Colonic mucosa (tissue), 4 donors: Measurements from ENCODE around the gene SPOCK2. TPM values are rescaled to one million over a fixed set of nuclear protein-coding genes. Genes with fewer than 3 reads are reported as not detected.
A peak's percentile ranks its signal among the peaks of the same experiment; 100 is the strongest.

ENCODE experiments used
- DNase-seq: peaks from one replicate; pipeline ENCODE4 v3.0.0-alpha.2; 2020
- H3K27ac ChIP-seq: fragments of 200-600 bp; one replicate; pipeline ENCODE4 v1.8.0; 2021
- H3K27me3 ChIP-seq: fragments of 200-600 bp; one replicate; pipeline ENCODE4 v1.8.0; 2021
- H3K36me3 ChIP-seq: fragments of 200-600 bp; one replicate; pipeline ENCODE4 v1.8.0; 2021
- H3K4me1 ChIP-seq: fragments of 200-600 bp; one replicate; pipeline ENCODE4 v1.8.0; 2021; ENCODE audit warnings: mild to moderate bottlenecking
- H3K4me3 ChIP-seq: fragments of 200-600 bp; one replicate; pipeline ENCODE4 v1.8.0; 2021
- H3K9ac ChIP-seq, 2 donors: one replicate each; pipeline ENCODE4 v1.7.0; 2013; ENCODE audit warnings: control low read depth in 2 of 2, low read depth in 2 of 2, low read length in 2 of 2
- H3K9me3 ChIP-seq: fragments of 200-600 bp; one replicate; pipeline ENCODE4 v1.8.0; 2021
- intact Hi-C: fragments of 100-400 bp; cut with DNase I; formaldehyde crosslinking; loops from one replicate; pipeline ENCODE4 v1.14.1; 2022
- total RNA-seq, 2 donors: library from RNA; stranded (reverse); fragmentation: NEBNext Ultra II Directional in 1 of 2; extraction: Animal tissue kit (Norgen Biotek cat#: 25700) in 1 of 2; gene quantifications; one replicate each; pipeline ENCODE4 v1.2.1, GENCODE V29; 2021
- TF ChIP-seq, protein P1 (sequence below): fragments of 200-600 bp; IDR thresholded peaks from one replicate; pipeline ENCODE4 v1.8.0; 2022; ENCODE audit warnings: antibody characterized with exemption, mild to moderate bottlenecking
- donor health status: healthy.
- donor health status: DM: no; HTN: no; CAD: no.
- donor health status: DM: no; HTN: no; CAD: no.

Gene SPOCK2
- total RNA-seq, 2 donors from 2014 or later = 4.7 to 6.5 TPM

DNA sequence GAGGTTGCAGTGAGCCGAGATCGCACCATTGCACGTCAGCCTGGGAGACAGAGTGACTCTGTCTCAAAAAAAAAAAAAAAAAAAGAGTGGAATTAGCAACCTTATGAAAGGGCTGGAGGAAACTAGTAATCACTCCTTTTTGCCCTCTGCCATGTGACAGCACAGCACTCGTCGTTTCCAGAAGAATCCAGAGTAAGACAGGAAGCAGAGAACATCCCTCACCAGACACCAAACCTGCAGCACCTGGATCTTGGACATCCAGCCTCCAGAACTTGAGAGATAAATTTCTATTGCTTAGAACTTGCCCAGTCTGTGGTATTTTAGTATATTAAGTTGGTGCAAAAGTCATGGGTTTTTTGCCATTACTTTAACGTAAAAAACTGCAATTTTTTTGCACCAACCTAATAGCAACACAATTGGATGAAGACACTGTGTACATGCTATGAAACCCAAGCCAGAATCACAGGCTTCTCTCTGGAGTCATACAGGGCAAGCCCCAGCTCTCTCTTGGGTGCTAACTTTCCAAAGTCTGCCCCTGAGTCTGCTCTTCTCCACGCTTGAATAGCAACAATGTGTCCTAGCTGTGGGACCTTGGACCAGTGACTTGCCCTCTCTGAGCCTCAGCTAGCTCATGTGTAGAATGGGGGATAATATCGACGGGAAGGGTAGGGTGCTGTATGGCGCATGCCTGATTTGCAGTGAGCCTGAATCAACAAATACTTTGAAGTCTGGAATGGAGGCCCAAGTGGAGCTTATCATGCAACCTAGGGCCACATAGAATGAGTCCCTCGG is 69.1 kb downstream of the SPOCK2 start:
- TF ChIP-seq, protein P1, sequence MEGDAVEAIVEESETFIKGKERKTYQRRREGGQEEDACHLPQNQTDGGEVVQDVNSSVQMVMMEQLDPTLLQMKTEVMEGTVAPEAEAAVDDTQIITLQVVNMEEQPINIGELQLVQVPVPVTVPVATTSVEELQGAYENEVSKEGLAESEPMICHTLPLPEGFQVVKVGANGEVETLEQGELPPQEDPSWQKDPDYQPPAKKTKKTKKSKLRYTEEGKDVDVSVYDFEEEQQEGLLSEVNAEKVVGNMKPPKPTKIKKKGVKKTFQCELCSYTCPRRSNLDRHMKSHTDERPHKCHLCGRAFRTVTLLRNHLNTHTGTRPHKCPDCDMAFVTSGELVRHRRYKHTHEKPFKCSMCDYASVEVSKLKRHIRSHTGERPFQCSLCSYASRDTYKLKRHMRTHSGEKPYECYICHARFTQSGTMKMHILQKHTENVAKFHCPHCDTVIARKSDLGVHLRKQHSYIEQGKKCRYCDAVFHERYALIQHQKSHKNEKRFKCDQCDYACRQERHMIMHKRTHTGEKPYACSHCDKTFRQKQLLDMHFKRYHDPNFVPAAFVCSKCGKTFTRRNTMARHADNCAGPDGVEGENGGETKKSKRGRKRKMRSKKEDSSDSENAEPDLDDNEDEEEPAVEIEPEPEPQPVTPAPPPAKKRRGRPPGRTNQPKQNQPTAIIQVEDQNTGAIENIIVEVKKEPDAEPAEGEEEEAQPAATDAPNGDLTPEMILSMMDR = no peak
- Histone ChIP-seq H3K9ac (no peak overlapping the region), H3K4me1 (no peaks in the 10 kb centered on the region), H3K9me3 (no peaks in the 10 kb centered on the region), H3K4me3 (no peak overlapping the region), H3K36me3 (no peaks in the 10 kb centered on the region), H3K27me3 (no peaks in the 10 kb centered on the region), H3K27ac (no peak overlapping the region)
- intact Hi-C loops = no loop called here
- no peak for DNase-seq

DNA sequence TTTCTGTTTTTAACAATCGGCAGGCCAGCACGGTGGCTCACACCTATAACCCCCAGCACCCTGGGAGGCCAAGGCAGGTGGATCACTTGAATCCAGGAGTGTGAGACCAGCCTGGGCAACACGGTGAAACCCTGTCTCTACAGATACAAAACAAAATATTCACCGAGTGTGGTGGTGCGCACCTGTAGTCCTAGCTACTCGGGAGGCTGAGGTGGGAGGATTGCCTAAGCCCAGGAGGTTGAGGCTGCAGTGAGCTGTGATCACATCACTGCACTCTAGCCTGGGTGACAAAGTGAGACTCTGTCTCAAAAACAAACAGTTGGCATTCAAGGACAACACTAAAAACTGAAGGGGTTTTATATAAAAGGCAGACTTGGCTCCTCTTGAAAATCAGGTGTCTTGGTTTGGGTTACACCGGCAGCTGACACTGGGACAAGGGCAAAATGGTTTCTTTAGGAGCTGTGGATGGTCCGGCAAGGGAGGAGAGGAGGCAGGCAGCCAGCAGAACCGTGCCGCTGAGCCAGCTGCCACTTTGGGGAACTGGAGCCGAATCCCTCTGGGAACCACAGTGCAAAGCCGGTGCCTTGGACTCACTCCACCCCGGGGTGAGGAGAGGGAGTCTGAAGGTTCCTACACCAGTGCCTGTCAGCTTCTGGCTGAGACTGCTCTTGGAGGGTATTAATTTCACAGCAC is 71.6 kb downstream of the SPOCK2 start:
- TF ChIP-seq, protein P1 = no peak
- H3K27ac ChIP-seq = no peak overlapping the region

DNA sequence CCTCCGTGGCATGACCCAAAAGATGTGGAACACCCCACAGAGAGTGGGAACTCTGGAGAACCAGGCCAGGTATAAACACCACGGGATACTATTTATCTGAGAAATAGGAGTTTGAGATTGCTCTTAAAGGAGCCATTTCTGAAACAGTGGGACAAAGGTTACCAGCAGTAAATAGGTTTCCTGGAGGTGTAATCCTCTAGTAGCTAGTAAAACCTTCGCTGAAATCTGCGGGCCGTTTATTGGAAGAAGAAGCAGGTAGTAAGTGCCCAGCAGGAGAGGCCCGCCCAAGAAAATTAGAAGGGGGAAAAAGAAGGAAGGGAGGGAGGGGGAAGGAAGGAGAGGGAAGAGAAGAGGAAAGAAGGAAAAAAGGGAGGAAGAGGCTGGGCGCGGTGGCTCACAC is 72.5 kb downstream of the SPOCK2 start:
- no peaks in the 10 kb centered on the region for H3K9me3 ChIP-seq
- H3K36me3 ChIP-seq = no peaks in the 10 kb centered on the region
- intact Hi-C loops = no loop called here
- no peak overlapping the region for H3K4me3 ChIP-seq
- peak; percentile 79 for DNase-seq
- H3K27ac ChIP-seq = no peak overlapping the region
- no peaks in the 10 kb centered on the region for H3K4me1 ChIP-seq
- H3K27me3 ChIP-seq = no peaks in the 10 kb centered on the region
- TF ChIP-seq, protein P1 = no peak
- no peak overlapping the region for H3K9ac ChIP-seq

More for the DNA sequence above, 71.6 kb downstream of the SPOCK2 start:
- Histone ChIP-seq H3K4me3 (no peak overlapping the region), H3K9ac (no peak overlapping the region), H3K27me3 (no peaks in the 10 kb centered on the region), H3K36me3 (no peaks in the 10 kb centered on the region), H3K9me3 (no peaks in the 10 kb centered on the region), H3K4me1 (no peaks in the 10 kb centered on the region)
- intact Hi-C loops = no loop called here
- DNase-seq = no peak

DNA sequence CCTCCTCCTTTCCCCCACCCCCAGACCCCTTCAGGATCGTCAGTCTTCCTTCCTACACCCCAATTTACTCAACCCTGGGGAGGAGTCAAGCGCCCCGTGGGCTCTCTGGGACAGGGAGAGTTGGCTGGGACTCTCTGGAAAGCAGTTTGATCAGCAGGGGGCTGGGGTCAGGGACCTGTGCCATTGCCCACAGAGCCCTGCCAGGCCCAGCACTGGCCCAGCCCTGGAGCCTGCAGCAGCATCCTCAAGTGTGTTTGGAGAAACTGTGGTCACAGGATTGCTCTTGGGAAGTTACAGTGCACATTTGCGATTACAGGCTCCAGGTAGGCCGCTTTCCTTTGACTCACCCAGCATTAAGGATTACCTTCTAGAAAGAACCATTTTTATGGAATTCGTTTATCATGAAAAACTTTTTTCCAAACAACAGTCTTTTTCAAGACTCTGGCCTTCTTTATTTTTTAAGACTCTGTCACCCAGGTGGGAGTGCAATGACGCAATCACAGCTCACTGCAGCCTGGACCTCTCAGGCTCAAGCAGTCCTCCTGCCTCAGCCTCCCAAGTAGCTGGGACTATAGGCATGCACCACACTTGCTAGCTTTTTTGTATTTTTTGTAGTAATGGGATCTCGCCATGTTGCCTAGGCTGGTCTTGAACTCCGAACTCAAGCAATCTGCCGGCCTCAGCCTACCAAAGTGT is 73.4 kb downstream of the SPOCK2 start:
- Histone ChIP-seq H3K36me3 (no peaks in the 10 kb centered on the region), H3K4me1 (no peaks in the 10 kb centered on the region), H3K4me3 (no peak overlapping the region), H3K27me3 (no peaks in the 10 kb centered on the region), H3K9me3 (no peaks in the 10 kb centered on the region), H3K27ac (no peak overlapping the region), H3K9ac (no peak overlapping the region)
- intact Hi-C loops = no loop called here
- TF ChIP-seq, protein P1 = no peak
- no peak for DNase-seq

DNA sequence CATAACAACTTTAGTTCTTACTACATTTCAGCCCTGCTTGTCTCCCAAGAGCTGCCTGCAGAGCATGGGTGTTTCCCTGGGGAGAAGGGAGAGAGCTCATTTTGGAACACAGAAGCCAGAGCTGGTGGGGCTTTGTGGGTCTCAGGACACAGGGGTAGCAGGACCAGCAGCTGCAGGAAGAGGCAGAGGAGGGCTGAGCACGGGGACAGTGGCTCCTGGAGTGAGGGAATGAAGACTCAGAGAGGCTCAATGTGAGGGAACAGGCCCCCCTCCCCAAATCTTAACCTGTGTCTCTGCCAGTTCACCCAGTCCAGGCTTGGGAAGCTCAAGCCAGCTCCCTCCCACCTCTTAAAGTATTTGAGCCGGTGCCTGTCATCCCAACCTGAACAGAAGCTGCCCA is 74.2 kb downstream of the SPOCK2 start:
- no peak for DNase-seq
- intact Hi-C loops = no loop called here
- H3K27me3 ChIP-seq = no peaks in the 10 kb centered on the region
- no peak overlapping the region for H3K27ac ChIP-seq
- no peaks in the 10 kb centered on the region for H3K9me3 ChIP-seq
- no peak overlapping the region for H3K9ac ChIP-seq
- TF ChIP-seq, protein P1 = no peak
- no peaks in the 10 kb centered on the region for H3K4me1 ChIP-seq
- no peaks in the 10 kb centered on the region for H3K36me3 ChIP-seq
- no peak overlapping the region for H3K4me3 ChIP-seq
